Lower leg skin (tissue), 4 donors: ENCODE results near the gene RAP1GDS1. TPM values are rescaled to one million over a fixed set of nuclear protein-coding genes. Genes with fewer than 3 reads are reported as not detected.
"Not testable (repeated sequence)": the region's sequence is repeated elsewhere in the genome, so short reads cannot be mapped to it uniquely, and the experiment has no call there.

ENCODE experiments used
- DNase-seq, 2 donors: peaks; one replicate each; pipeline ENCODE4 v3.0.0-alpha.2; 2019; ENCODE audit warnings: low spot score in 2 of 2
- H3K4me3 ChIP-seq: fragments of 200-600 bp; sonication (generic); 2 replicates; pipeline ENCODE4 v1.5.1; 2017; ENCODE audit warnings: mild to moderate bottlenecking, low read depth; ENCODE audit not compliant: poor library complexity, severe bottlenecking
- POLR2A ChIP-seq, 2 donors: fragments of 450-650 bp; IDR thresholded peaks; one replicate each; pipeline ENCODE4 v1.6.1; 2016 to 2017; ENCODE audit warnings: antibody characterized with exemption in 2 of 2, mild to moderate bottlenecking in 1 of 2, moderate library complexity in 1 of 2
- WGBS, 2 donors: methylation state at CpG; one replicate each; pipeline ENCODE4 v1.1.5; 2018; 5-methylcytosine and 5-hydroxymethylcytosine counted together
- intact Hi-C: fragments of 100-400 bp; cut with DNase I; formaldehyde crosslinking; loops from one replicate; pipeline ENCODE4 v1.15.0; 2023; ENCODE audit warnings: low total_unique reads
- total RNA-seq, 4 donors: library from RNA; depleted of rRNA; stranded (reverse); fragments of >200 nt; gene quantifications; one replicate each; pipeline ENCODE4 v1.1.0, GENCODE V29; 2016
- TF ChIP-seq, protein P1 (sequence below), 3 donors: fragments of 450-650 bp; IDR thresholded peaks; one replicate each; pipeline ENCODE4 v1.5.1; 2016; ENCODE audit warnings: antibody characterized with exemption in 3 of 3, mild to moderate bottlenecking in 3 of 3, moderate library complexity in 2 of 3

Gene RAP1GDS1
- total RNA-seq, 4 donors from 2014 or later = 24.1 to 29.2 (median 26.5) TPM

DNA sequence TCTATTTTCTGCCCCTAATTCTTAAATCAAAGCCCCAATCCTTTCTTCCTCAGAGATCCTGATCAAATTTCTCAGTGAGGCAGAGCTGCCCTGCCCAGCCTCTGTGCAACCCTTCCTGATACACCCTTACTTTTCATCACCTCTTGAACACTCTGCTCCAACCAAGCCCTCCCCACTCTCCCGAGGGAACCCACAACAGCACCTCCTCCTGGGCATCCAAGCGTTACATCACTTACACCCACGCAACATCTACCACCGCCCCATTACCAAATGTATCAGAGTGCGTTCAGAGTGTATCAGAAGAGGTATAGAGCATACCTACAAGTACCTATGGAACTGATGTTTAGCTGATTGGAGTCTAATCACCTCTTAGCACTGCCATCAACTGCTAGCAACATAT is 186.5 kb downstream of the RAP1GDS1 start:
- no peak for DNase-seq
- TF ChIP-seq POLR2A (IDR thresholded peaks at IDR 0.05) = no peak
- TF ChIP-seq, protein P1, sequence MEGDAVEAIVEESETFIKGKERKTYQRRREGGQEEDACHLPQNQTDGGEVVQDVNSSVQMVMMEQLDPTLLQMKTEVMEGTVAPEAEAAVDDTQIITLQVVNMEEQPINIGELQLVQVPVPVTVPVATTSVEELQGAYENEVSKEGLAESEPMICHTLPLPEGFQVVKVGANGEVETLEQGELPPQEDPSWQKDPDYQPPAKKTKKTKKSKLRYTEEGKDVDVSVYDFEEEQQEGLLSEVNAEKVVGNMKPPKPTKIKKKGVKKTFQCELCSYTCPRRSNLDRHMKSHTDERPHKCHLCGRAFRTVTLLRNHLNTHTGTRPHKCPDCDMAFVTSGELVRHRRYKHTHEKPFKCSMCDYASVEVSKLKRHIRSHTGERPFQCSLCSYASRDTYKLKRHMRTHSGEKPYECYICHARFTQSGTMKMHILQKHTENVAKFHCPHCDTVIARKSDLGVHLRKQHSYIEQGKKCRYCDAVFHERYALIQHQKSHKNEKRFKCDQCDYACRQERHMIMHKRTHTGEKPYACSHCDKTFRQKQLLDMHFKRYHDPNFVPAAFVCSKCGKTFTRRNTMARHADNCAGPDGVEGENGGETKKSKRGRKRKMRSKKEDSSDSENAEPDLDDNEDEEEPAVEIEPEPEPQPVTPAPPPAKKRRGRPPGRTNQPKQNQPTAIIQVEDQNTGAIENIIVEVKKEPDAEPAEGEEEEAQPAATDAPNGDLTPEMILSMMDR (IDR thresholded peaks at IDR 0.05) = no peak
- WGBS, 2 donors = 86 to 93% methylated on average over 5 of the region's 5 CpGs
- intact Hi-C loops = no loop called here
- no peak overlapping the region for H3K4me3 ChIP-seq

DNA sequence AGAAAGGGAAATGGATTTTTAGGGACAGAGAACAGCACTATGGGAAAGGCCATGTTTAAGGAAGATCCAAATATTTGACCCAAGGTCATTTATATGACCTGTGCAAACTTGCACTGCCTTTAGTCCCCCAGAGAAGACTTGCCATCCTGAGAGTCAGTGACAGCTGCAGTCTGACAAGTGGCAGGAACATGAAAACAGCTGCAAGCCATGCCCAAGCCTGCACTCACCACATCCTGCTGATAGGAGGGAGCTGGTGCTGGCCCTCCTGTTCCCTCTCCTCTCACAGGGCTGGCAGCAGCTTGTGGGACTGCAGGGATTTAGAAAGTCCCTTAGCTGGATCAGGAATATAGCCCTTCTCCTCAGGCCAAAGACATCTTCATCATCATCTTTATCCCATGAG is 187.7 kb downstream of the RAP1GDS1 start:
- no peak for DNase-seq
- intact Hi-C loops = no loop called here
- TF ChIP-seq, protein P1 (IDR thresholded peaks at IDR 0.05) = no peak
- TF ChIP-seq POLR2A (IDR thresholded peaks at IDR 0.05) = no peak
- no peak overlapping the region for H3K4me3 ChIP-seq

DNA sequence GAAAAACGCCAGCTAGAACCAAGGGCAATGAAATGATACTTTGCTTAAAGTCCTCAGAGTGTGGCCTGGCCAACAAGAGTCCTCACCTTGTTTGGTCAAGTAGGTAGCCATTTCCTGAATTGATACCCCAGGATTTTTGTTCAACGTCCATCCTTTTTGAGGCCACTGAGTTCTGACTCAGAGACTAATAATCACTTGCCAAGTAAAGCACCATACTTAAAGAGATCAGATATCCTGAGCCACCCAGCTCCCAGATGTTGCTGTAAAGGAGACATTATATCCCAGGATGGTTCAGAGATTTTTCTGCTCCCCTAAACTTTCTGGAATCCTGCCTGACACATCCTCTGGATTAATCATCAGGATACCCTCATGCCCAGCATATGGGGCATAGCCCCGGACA is 190.9 kb downstream of the RAP1GDS1 start:
- TF ChIP-seq, protein P1 (IDR thresholded peaks at IDR 0.05) = no peak
- no peak for TF ChIP-seq POLR2A (IDR thresholded peaks at IDR 0.05)

DNA sequence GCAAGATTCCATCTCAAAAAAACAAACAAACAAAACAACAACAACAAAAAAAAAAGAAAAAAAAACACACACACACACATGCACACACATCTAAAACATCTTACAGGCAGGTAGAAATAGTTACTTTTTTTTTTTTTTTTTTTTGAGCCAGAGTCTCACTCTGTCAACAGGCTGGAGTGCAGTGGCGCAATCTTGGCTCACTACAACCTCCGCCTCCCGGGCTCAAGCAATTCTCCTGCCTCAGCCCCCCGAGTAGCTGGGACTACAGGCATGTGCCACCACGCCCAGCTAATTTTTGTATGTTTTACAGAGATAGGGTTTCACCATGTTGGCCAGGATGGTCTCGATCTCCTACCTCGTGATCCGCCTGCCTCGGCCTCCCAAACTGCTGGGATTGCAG is 196.2 kb downstream of the RAP1GDS1 start:
- 90 to 95% methylated on average over 9 of the region's 9 CpGs for WGBS, 2 donors
- intact Hi-C loops, H3K4me3 ChIP-seq: not testable (repeated sequence)
- peak in 1 of 2 donors; percentile 4 for DNase-seq

More for the DNA sequence above, 190.9 kb downstream of the RAP1GDS1 start:
- no peak for DNase-seq
- intact Hi-C loops = no loop called here
- H3K4me3 ChIP-seq = no peak overlapping the region
- WGBS, 2 donors = 85 to 92% methylated on average over 3 of the region's 3 CpGs

DNA sequence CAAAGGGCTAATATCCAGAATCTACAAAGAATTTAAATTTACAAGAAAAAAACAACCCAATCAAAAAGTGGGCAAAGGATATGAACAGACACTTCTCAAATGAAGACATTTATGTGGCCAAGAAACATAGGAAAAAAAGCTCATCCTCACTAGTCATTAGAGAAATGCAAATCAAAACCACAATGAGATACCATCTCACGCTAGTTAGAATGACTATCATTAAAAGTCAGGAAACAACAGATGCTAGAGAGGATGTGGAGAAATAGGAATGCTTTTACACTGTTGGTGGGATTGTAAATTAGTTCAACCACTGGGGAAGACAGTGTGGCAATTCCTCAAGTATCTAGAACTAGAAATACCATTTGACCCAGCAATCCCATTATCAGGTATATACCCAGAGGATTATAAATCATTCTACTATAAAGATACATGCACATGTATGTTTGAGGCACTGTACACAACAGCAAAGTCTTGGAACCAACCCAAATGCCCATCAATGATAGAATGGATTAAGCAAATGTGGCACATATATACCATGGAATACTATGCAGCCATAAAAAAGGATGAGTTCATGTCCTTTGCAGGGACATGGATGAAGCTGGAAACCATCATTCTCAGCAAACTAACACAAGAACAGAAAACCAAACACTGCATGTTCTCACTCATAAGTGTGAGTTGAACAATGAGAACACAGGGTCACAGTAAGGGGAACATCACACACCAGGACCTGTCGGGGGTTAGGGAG is 200.1 kb downstream of the RAP1GDS1 start:
- 75 to 85% methylated on average over 2 of the region's 2 CpGs for WGBS, 2 donors
- intact Hi-C loops = loop anchor here (10.0 kb wide), 1 partner anchor 594 kb away; no protein-coding TSS in a partner anchor
- H3K4me3 ChIP-seq, DNase-seq: not testable (repeated sequence)

DNA sequence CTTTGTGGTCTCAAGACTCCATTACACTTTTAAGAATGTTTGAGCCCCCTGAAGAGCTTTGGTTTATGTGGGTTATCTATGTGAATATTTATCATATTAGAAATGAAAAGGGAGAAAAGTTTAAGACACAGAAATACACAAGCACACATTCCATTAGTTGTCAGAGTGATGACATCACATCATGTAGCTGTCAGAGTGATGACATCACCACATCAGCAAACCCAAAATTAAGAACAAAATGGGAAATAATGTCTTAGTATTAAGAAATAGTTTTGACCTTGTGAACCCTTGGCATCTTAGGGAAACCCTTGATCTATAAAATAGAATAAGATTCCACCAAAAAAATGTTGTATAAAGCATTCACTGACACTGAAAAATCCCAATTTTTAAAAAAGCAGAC is 201.3 kb downstream of the RAP1GDS1 start:
- TF ChIP-seq POLR2A (IDR thresholded peaks at IDR 0.05) = no peak
- TF ChIP-seq, protein P1 (IDR thresholded peaks at IDR 0.05) = no peak
- no peak overlapping the region for H3K4me3 ChIP-seq
- no peak for DNase-seq
- intact Hi-C loops = loop anchor here (10.0 kb wide), 1 partner anchor 592 kb away; no protein-coding TSS in a partner anchor
